Central memory CD8-positive, alpha-beta T cell (primary cell): ENCODE data around the gene CCDC78.

Experiments
- ATAC-seq: fragments of 150-1000 bp; cut with Tn5 transposase; replicated peaks from 2 replicates; pipeline ENCODE4 v1.10.0; 2022; ENCODE audit warnings: mild to moderate bottlenecking, moderate FRiP score, moderate number of reproducible peaks; ENCODE audit not compliant: poor library complexity, severe bottlenecking; ENCODE audit errors: extremely low read depth
- DNase-seq, 2 donors: peaks; one replicate each; pipeline ENCODE4 v3.0.0; 2021; ENCODE audit warnings: low spot score in 2 of 2
- H3K27ac Mint-ChIP-seq: one replicate; pipeline ENCODE4 v1.8.0; 2022; ENCODE audit warnings: low read depth, mild to moderate bottlenecking, moderate library complexity, mixed read lengths
- H3K27me3 Mint-ChIP-seq: one replicate; pipeline ENCODE4 v1.8.0; 2022; ENCODE audit warnings: mixed read lengths
- H3K36me3 Mint-ChIP-seq: one replicate; pipeline ENCODE4 v1.8.0; 2022; ENCODE audit warnings: mild to moderate bottlenecking, moderate library complexity, mixed read lengths; ENCODE audit not compliant: insufficient read depth
- H3K4me1 Mint-ChIP-seq: one replicate; pipeline ENCODE4 v1.8.0; 2022; ENCODE audit warnings: mixed read lengths
- H3K4me3 Mint-ChIP-seq: one replicate; pipeline ENCODE4 v1.8.0; 2022; ENCODE audit warnings: mild to moderate bottlenecking, moderate library complexity, mixed read lengths
- H3K9me3 Mint-ChIP-seq: one replicate; pipeline ENCODE4 v1.8.0; 2022; ENCODE audit warnings: mixed read lengths

The CCDC78 gene

GRCh38 chr16:721765-722540 lies 4.3 kb downstream of the CCDC78 start:
- H3K4me3 Mint-ChIP-seq: peak overlapping the region; percentile 82
- H3K27ac Mint-ChIP-seq: peak overlapping the region; percentile 92
- ATAC-seq: peak; percentile 42
- H3K4me1 Mint-ChIP-seq: peaks cover 25% of the 10 kb centered on the region
- H3K9me3 Mint-ChIP-seq: no peaks in the 10 kb centered on the region
- H3K36me3 Mint-ChIP-seq: peaks cover 17% of the 10 kb centered on the region
- no peaks in the 10 kb centered on the region for H3K27me3 Mint-ChIP-seq
- no peak for DNase-seq

DNA sequence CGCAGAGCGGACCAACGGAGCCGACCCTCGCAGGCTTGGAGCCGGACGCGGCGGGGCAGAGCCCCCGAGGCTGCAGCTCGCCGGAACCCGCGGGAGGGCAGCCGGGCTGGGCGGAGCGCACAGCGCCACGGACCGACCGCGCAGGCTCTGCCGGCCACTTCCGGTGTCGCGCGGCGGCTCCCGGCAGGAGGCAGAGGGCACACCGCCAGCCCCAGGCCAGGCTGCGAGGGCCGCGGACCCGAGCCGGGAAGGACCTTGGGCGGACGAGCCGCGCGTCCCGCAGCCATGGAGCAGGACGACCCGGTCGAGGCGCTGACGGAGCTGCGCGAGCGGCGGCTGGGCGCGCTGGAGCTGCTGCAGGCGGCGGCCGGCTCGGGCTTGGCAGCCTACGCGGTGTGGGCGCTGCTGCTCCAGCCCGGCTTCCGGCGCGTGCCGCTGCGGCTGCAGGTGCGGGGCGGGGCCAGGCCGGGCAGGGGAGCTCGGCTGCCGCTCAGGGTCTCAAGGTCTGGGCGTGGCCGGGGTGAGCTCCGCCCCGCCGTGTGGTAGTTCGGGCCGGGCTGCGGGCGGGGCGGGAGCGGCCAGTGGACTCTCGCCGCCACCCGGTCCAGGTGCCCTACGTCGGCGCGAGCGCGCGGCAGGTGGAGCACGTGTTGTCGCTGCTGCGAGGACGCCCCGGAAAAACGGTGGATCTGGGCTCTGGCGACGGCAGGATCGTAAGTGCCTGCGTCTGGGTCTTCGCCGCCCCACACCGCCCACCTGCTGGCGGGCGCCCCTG lies 5.1 kb downstream of the CCDC78 start, which contains the start of gene ANTKMT:
ANTKMT (plus strand) TSS at position 157 of the 775 bp plus-strand sequence; CDS start at position 286, 129 bp downstream.
- ATAC-seq (peak; percentile 73), DNase-seq (peak; percentile 60 to 68)
- Mint-ChIP-seq H3K36me3 (peaks cover 14% of the 10 kb centered on the region), H3K4me3 (peak within 1 kb of the TSS; percentile 82), H3K4me1 (peaks cover 29% of the 10 kb centered on the region), H3K9me3 (no peaks in the 10 kb centered on the region), H3K27me3 (no peaks in the 10 kb centered on the region), H3K27ac (peak within 1 kb of the TSS; percentile 92)

DNA sequence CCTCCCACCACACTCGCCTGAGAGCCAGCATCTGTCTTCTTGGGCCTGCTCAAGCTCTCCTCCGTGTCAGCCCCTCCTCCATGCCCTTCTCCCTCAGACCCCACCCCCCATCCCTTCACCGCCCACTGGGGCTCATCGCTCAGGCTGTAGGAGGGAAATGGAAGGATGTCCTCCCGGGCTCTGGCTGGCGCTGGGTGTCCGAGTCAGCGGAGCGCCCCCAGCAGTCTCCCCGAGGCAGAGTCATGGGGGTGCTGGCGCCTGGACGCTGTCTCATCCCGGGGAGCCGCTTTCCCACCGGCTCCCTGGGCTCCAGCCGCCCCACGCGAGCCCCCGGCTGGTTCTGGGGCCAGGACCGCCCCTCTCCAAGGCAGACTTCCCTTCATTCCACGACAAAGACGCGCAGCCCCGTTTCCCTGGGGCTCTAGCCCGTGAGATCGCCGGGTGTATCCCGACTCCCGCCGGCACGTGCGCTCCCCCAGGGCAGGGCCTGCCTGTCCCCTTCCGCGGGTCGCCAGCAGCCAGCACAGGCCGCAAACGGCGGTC lies 5.7 kb downstream of the CCDC78 start:
- Mint-ChIP-seq H3K4me1 (peaks cover 32% of the 10 kb centered on the region), H3K27me3 (no peaks in the 10 kb centered on the region), H3K4me3 (peak overlapping the region; percentile 82), H3K9me3 (no peaks in the 10 kb centered on the region), H3K27ac (peak overlapping the region; percentile 79), H3K36me3 (peaks cover 12% of the 10 kb centered on the region)
- DNase-seq (no peak), ATAC-seq (peak; percentile 19)

GRCh38 chr16:719815-720446 lies 6.3 kb downstream of the CCDC78 start:
- peak overlapping the region; percentile 82 for H3K4me3 Mint-ChIP-seq
- peak; percentile 1 for ATAC-seq
- peaks cover 12% of the 10 kb centered on the region for H3K36me3 Mint-ChIP-seq
- H3K9me3 Mint-ChIP-seq: no peaks in the 10 kb centered on the region
- no peak for DNase-seq
- peak overlapping the region; percentile 79 for H3K27ac Mint-ChIP-seq
- peaks cover 32% of the 10 kb centered on the region for H3K4me1 Mint-ChIP-seq
- no peaks in the 10 kb centered on the region for H3K27me3 Mint-ChIP-seq

GRCh38 chr16:718922-719321 lies 7.3 kb downstream of the CCDC78 start:
- Mint-ChIP-seq H3K36me3 (peaks cover 12% of the 10 kb centered on the region), H3K4me1 (peaks cover 32% of the 10 kb centered on the region), H3K27ac (peak overlapping the region; percentile 52), H3K9me3 (no peaks in the 10 kb centered on the region), H3K27me3 (no peaks in the 10 kb centered on the region), H3K4me3 (peak overlapping the region; percentile 82)
- no peak for DNase-seq
- ATAC-seq: no peak

GRCh38 chr16:718389-718788 lies 7.9 kb downstream of the CCDC78 start:
- no peak overlapping the region for H3K27ac Mint-ChIP-seq
- H3K27me3 Mint-ChIP-seq: no peaks in the 10 kb centered on the region
- ATAC-seq (no peak), DNase-seq (no peak)
- no peaks in the 10 kb centered on the region for H3K9me3 Mint-ChIP-seq
- H3K4me1 Mint-ChIP-seq: peaks cover 32% of the 10 kb centered on the region
- H3K36me3 Mint-ChIP-seq: peaks cover 12% of the 10 kb centered on the region
- H3K4me3 Mint-ChIP-seq: no peak overlapping the region

GRCh38 chr16:717450-718245 lies 8.6 kb downstream of the CCDC78 start:
- no peak for DNase-seq
- Mint-ChIP-seq H3K4me1 (peaks cover 32% of the 10 kb centered on the region), H3K27ac (no peak overlapping the region), H3K4me3 (no peak overlapping the region), H3K9me3 (no peaks in the 10 kb centered on the region), H3K36me3 (peaks cover 12% of the 10 kb centered on the region), H3K27me3 (no peaks in the 10 kb centered on the region)
- no peak for ATAC-seq

GRCh38 chr16:716768-717325 lies 9.4 kb downstream of the CCDC78 start:
- H3K36me3 Mint-ChIP-seq: peaks cover 8% of the 10 kb centered on the region
- H3K4me3 Mint-ChIP-seq: peak overlapping the region; percentile 71
- DNase-seq (no peak), ATAC-seq (no peak)
- no peak overlapping the region for H3K27ac Mint-ChIP-seq
- no peaks in the 10 kb centered on the region for H3K27me3 Mint-ChIP-seq
- peaks cover 29% of the 10 kb centered on the region for H3K4me1 Mint-ChIP-seq
- H3K9me3 Mint-ChIP-seq: no peaks in the 10 kb centered on the region

DNA sequence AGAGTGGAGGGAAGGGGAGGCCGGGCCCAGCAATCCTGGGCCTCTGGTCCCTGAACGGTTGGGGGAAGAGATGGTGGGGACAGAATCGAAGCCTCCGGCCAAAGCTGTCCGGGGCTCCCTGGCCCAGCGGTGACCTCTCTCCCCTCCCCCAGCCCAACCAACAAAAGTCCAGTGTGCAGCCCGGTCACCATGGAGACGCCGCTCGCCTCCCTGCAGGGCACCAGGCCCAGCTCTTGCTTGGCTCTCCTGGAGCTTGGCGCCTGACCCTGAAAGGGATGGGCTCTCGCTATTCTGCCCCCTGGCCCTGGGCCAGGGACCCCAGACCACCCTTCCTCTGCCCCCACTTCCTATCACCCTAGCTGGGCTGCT lies 10.1 kb downstream of the CCDC78 start:
- ATAC-seq (no peak), DNase-seq (no peak)
- Mint-ChIP-seq H3K27ac (no peak overlapping the region), H3K27me3 (no peaks in the 10 kb centered on the region), H3K9me3 (no peaks in the 10 kb centered on the region), H3K36me3 (peaks cover 6% of the 10 kb centered on the region), H3K4me3 (peak overlapping the region; percentile 71), H3K4me1 (peaks cover 27% of the 10 kb centered on the region)

- H3K27me3 Mint-ChIP-seq: no peaks in the 10 kb centered on the region
- no peak for DNase-seq
- peaks cover 27% of the 10 kb centered on the region for H3K4me1 Mint-ChIP-seq
- H3K9me3 Mint-ChIP-seq: no peaks in the 10 kb centered on the region
- peak; percentile 4 for ATAC-seq
- H3K27ac Mint-ChIP-seq: no peak overlapping the region
- peak overlapping the region; percentile 71 for H3K4me3 Mint-ChIP-seq
- peaks cover 6% of the 10 kb centered on the region for H3K36me3 Mint-ChIP-seq
These were observed 10.6 kb downstream of the CCDC78 start for GRCh38 chr16:715477-716199.
